ENCODE results near the gene PRMT9.

PRMT9 gene

DNA sequence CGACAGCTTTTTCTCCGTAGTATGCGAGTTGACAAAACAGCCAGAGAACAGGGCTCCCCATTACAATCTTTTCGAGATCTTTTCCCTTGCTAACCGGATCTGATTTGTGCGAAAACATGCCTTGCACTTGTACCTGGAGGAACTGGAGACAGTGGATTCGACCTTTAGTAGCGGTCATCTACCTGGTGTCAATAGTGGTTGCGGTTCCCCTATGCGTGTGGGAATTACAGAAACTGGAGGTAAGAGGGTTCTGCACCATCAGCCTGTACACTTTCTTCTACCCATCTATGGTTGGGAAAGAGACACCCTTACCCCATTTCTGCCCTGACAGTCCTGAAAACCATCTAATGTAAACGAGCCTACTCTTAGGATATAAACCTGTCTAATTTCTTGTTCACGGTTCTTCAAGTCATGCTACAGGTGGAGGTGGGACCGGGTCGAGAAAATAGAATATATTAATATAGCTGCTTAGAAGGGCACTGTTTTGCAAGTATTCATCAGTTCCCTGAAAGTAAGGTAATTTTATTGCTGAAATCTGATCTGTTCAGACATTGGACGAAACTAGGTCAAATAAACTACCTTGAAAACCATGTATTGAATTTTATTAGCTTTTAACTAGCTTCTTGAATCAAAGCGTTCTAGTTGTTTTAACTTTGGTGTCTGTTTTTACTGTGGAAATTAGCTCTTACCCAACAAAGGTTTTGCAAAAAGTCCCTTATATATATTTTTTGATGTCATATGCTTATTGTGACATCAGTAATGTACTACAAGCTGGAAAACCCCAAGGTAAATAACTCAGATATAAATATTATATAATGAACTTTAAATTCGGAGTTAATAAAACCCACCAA, 65.9 kb downstream of the PRMT9 start:
- DNase-seq = no peak

DNA sequence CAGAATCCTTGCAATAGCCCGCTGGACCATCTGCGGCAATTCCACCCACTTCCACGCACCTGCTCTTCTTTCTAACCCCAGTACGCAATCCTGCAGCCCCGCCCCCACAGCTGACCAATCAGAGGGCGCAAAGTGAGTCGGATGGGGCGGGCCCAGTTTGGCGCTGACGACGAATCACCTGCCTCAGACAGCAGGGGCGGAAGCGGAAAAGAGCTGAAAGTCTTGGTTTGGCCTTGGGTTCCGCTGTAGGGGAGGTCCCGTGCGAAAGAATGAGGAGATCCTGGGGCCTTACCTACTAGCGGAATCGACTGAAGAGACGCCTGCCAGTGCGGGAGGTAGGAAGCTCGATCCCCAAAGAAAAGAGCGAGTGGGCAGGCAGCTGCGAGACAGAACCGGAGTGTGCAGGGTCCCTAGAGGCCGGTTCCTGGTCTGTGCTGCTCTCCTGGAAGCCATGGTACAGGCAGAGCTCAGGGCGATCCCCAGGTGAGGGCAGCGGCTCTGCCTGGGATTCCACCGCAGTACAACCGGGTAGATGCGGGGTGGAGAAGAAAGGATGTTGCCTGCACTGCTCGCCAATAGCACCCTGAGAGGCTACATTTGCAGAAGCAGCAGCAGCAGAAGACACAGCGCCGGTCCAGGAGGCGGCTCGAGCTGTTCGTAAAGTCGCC, 66.7 kb downstream of the PRMT9 start, which contains the start of gene TMEM184C:
TMEM184C (plus strand) TSS at position 225 of the 668 bp plus-strand sequence. CDS start 560 bp downstream, outside the sequence.
- peak; percentile 96 to 97 (median 96) for DNase-seq

DNA sequence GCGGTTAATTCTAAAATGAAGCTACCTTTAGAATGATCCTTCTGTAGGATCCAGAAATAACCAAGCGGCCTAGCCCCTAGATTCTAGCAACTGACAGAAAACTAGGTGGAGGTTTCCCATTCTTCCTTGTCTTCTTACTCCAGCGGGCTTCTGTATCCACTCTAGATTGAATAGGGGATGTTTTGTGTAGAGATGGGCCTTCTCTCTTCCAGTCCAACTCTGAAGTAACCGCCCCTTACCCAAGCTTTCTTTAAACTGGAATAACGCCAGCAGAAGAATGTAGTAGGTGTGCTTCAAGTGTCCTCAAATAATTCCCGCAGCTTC, 67.2 kb downstream of the PRMT9 start:
- DNase-seq = no peak

DNA sequence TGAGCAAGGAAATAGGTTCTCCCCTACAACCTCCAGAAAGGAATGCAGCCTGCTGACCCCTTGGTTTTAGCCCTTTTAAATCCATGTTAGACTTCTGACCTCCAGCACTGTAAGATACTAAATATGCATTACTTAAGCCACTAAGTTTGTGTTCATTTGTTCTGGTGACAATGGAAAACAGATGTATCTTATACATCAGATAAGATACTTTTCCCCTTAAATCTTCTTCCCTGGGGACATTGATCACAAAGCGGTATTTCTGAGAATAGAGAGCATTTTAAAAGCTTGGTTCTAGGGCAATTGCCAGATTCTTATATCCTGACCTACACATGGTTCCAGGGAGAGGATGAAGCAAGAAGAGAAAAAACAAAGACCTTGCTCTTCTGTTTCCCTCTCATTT, 73.3 kb downstream of the PRMT9 start:
- no peak for DNase-seq

DNA sequence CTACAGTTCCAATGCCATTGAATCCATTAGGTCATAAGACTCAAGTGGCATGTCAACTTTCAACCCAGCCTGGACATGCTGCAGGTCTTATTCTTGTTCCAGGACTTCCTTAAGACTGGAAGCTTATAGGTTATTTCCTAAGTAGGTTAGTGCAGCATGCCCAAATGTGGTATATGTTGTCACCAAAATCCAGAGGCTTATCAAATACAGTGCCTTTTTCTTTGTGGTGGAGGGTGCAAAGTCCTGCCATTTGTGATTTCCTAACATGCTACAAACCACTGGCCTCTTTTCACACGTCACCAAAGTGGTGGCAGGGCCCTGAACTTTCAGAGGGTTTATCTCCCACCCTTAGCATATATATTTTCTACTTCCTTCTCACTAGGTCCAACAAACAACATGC, 76.5 kb downstream of the PRMT9 start:
- DNase-seq = no peak

DNA sequence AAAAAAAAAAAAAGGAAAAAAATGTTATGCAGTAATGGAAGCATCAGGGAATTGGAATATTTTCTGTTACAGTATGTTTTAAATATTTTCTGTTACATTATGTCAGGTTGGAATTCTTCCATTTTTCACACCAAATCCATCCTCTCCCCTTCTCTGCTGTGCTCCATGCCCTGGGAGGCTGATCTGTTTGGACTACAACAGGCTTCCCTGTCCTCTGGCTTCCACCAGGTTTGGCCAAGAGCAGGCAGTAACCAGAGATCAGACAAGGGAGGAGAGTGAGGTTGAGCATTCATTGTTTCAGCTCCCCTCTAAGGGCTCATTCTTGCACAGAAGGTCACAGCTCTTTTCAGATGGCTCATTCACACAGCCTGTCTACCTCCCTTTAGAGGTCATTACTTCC, 78.5 kb downstream of the PRMT9 start:
- DNase-seq = no peak

DNA sequence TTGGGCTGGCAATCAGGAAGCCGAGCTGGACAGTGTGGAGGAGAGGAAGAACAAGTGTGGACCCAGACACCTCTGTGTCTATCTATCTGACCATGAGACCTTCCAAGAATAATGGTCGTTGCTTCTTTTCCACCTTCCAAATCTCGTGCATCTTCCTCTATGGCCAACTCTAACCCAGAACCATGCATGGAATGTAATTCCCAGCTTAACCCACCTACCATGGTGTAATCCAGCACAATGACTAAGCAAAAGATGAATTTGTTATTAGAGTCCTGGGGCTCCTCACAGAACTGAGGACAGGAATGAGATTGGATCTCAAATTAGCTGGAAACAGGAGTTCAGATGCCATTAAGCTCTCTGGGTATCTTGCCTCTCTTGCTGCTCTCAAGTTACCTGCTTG, 84.2 kb downstream of the PRMT9 start:
- no peak for DNase-seq

DNA sequence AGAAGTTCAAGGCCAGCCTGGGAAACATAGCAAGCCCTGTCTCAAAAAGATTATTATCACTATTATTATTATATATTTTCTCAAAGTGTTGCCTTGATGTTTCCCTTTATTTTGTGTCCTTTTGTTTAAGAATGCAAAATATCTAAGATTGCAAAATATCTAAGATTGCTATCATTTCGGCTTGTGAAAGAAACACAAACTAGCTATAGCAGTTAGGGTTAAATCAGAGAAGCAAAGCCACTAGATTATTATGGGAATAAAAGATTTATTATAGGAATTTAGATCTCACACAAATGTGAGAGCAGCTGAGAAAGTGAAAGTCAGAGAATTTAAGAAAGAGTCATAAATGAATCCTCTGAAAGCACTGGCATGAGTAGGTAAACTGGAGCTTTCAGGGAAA, 84.8 kb downstream of the PRMT9 start:
- DNase-seq = no peak

DNA sequence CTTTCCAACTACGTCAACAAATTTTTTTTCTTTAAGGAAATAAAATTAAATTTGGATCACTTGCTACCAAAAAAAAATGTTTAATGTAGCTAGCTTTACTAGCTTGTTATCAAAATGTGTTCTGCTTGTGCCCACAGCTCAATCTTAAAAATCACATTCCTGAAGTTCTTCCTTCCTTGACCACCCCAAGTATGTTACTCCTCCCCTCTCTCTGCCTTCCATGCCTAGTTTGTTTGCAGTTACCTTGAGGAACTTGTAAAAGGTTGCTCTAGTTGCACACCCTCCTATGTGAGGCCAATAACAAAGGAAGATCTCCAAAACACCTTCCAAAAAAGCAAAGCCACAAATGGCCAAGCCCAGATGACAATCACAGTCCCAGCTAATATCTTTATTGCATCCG, 86.4 kb downstream of the PRMT9 start:
- DNase-seq = no peak

DNA sequence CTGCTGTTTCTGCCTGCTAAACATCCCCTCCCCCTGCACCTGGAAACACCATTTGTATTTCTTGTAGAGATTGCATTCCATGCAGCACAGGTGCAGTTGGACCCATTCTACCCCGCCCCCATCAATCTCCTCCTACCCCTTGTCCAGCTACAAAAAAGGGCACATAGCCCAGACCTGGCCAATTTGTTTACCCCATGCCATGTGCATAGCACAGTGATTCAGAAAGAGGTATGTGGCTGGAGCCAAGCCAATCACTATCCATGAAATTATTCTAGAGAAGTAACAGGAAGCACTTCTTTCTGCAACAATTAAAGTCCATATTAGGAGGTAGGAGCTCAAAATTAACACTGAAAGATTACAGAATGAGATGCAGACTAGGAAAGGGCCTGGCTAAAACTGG, 87.0 kb downstream of the PRMT9 start:
- DNase-seq = no peak

DNA sequence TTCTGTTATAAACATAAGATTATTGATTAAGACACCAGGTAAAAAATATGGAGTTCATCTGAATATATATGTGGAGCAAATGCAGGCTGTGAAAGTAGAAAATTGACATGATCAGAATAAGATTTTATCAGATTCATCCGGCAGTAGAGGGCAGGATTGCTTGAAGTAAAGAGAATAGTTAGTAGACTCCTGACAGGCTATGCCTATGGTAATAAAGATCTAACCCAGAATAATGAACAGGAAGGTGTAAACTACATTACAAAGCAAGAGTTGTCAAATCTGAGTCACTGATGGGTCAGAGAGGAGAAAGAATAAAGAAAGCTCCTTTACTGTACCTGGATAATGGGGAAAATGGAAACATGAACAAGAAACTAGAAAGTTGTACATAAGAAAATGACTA, 87.6 kb downstream of the PRMT9 start:
- DNase-seq = no peak

DNA sequence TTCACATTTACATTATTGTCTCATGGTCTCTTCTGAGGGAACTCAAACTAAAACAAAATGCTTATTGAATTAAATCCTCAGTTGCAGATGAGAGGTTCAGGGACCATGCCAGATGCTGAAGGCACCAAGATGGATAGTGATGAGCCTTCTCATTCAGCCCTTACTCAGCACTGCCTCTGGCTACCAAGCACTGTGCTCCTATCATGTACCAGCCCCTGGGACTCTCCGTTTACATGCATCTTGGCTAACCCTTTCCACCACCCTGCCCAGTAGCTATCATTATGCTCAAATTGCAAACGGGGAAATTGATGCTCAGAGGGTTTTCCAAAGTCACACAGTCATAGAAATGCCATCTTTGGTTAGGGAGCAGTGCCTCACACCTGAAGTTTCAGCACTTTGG, 89.4 kb downstream of the PRMT9 start:
- DNase-seq = no peak

DNA sequence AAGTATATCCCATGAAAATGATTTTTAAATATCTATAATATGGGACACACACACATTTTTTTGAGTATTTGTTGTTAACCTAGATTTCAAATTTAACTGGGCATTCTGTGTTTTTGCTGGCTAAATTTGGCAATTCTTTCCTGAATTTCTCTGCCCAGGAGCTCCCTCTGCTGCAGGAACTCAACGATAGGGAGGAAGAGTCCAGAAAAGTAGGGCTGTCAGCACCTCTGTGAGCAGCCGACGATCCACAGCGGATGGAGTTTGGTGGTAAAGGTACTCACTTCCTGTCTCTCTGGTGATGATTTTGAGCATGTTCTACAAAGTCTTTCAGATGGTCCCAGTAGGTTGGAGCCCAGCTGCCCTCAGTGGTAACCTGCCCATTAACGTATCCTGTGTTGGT, 89.9 kb downstream of the PRMT9 start:
- DNase-seq = no peak

DNA sequence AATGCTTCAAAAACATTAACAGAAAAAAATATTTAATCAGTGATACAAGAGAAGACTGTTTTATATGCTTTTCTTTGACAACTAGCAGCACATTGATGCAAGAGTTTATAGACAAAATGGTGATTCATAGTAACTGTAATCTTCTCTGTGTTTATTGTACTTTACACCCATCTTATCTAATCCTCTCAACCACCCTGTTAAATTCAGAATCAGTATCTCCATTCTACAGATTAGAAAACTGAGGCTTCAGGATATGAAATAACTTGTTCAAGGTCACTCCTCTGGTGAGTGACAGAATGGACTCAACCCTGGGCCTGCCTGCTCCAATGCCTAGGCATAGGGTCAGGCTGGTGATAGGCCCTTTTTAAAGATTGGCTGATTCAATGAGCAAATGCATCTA, 92.9 kb downstream of the PRMT9 start:
- no peak for DNase-seq

DNA sequence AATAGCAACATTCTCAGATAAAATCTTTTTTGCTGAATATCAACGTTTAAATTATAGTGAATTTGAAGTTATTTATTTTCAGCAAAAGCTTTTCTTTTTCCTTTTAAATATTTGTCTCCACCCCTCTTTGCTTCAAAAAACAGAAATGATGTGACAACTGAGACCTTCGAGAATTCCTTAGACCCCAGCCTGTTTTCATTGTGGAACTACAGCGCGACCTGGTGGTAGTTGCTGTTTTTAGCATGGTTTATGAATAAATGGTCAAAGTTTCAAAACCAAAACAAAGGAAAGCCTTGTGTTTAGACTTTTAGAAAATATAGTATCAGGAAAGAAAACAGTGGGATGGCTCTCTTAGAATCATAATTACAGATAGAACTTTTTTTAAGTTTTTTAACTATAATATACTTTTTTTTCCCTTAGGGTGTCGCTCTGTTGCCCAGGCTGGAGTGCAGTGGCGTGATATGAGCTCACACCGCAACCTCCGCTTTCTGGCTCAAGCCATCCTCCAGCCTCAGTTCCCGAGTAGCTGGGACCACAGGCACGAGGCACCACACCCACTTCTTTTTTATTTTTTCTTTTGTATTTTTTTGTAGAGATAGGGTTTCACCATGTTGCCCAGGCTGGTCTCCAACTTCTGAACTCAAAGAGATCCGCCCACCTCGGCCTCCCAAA, 93.6 kb downstream of the PRMT9 start:
- peak in 3 of 6 experiments; percentile 0 to 5 (median 2) for DNase-seq

DNA sequence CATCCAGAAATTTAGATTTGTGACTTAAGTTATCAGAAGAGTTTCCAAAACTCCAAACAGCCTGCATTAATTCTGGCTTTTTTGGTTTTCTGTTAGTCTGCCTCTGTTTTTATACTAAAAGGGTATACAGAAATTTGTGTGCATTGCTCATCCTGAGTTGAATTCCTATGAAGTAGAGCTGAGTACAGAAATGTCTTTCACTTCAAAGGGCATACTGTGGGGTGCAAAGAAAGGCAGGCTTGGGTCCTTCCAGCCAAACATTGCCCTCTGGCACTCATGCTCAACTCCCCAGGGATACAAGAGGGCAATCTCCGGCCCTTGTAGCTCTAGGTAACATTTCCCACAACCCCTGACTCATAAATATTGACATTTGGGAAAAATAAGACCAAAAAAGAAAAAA, 94.4 kb downstream of the PRMT9 start:
- no peak for DNase-seq
